Bone marrow (tissue), 2 donors: Measurements from ENCODE around the gene DNAH9.

Experiments
- DNase-seq, 2 donors: peaks; one replicate each; lab custom pipeline; 2025; lab: John Stamatoyannopoulos, UW

DNAH9 gene

DNA sequence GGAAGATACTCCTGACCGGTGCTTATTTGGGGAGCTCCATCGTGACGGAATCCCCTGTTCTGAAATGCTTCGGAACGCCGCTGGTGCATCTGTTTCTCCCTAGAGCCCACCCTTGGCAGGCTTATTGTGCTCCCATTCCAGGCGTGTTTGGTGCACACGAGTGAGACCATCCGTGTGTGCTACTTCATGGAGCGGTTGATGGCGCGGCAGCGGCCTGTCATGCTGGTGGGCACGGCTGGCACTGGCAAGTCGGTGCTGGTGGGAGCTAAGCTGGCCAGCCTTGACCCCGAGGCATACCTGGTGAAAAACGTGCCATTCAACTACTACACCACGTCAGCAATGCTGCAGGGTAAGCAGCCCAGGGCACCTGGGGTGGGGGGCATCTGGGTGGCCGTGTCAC is 170.7 kb downstream of the DNAH9 start:
- DNase-seq: no peak

GRCh38 chr17:11772031-11772430 is 173.8 kb downstream of the DNAH9 start:
- DNase-seq: no peak

GRCh38 chr17:11779892-11780291 is 181.6 kb downstream of the DNAH9 start:
- no peak for DNase-seq

GRCh38 chr17:11780621-11781020 is 182.4 kb downstream of the DNAH9 start:
- DNase-seq: no peak

DNA sequence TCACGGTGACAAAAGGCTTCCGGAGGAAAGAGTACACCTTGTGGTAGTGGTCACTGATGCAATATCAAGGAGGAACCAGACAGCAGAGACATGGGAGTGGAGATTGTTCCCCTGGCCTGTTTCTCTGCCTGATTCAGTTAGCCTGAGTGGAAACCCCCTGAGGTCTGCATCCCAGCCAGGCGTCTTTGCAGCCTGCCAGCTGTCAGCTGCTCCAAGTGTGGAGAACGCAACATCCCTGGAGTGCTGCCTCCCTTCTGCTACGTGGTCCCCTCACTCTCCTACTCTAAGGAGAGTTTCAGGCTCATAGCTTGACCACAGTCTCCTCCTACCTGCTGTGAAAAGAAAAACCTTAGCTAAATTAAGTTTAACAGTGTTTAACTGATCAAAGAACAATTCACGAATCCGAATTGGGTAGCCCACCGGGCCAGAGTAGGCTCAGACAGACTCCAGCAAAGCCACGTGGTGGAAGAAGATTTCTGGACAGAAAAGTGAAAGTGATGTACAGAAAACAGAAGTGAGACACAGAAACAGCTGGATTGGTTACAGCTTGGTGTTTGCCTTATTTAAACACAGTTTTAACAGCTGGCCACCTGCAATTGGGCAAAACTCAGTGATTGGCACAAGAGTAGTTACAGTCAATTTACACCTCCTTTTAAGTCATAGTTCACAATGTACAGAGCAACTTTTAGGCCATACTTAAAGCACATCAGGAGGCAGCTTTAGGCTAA is 188.6 kb downstream of the DNAH9 start:
- DNase-seq: no peak

DNA sequence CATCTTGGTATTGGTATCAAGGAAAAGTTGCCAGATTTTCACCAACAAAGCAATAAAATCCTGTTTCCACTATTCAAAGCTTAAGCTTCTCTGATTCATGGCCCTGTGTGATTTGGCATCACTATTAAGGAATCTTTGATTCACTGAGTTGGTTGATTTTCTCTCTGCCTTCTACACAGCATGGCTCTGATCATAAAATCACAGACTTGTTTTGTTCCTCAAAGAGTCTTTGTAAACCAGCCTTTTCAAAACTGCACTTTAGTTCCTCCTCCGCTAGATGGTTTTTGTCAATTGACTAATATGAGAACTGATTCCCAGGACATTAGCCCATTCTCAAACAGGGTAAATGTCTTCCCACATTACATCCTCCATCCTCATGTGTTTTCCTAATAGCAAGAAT is 197.6 kb downstream of the DNAH9 start:
- no peak for DNase-seq

GRCh38 chr17:11797803-11798202 is 199.5 kb downstream of the DNAH9 start:
- no peak for DNase-seq

DNA sequence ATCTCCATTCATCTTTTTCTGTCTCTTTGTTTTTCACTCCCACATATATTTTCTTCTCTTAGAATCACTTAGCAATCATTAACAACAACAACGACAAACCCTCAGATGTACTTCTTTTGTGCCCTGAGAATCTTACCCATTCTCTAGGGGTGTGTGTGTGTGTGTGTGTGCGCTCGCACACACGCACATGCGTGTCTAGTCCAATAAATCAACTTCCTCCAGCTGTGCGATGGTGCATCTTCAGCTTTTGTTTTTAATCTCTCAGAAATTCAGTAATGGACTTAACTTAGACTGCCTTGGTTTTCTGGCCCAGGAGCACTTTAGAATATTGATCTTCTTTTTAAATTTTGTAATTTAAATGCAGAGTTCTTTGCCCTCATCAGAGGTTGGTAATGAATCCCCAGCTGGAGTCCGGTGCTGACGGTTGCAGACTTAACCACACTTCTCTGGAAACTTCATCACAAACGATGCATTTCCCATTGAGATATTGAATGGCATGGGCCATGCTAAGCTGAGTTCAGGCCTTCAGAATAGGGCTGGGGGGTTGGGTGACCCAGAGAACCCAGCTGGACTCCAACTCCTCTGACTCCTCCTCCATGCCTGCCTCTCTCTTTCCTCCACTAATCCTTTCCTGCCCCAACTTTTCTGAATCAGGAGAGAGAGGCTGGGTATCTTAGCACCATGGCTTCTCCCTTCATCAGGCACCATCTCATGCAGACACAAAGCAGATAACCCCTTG is 205.1 kb downstream of the DNAH9 start:
- no peak for DNase-seq

DNA sequence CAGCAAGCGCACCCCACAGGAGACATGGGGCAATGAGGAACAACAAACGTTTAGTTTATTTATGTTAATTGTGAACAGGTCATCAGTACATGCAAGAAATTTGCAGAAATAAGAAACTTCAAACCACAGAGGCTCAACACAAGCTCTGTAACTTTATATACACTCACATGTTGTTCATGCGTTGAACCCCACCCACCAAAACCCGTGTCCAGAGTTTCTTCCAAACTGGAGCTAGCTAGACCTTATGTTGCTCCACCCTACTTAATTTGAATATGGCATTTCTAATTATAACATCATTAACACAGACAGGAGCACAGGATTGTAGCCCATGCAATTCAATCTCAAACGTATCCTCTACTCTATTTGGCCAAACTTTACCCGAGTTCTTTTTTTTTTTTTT is 206.9 kb downstream of the DNAH9 start:
- no peak for DNase-seq

DNA sequence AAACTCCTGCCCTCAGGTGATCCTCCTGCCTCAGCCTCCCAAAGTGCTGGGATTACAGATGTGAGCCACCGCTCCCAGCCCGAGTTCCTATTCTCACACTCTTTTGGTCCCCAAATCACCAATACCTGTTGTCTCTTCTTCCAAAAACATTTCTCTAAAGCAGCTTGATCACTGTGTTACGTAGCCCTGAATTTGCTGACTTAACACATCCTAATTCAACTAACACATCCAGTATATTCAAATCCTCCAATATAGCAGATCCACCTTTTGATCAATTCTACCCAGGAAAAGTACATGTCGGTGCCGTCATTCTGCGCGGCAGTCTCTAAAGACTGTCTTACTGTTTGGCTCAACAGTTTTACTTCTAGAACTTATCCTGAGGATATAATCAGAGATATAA is 207.7 kb downstream of the DNAH9 start:
- no peak for DNase-seq

- no peak for DNase-seq
These were observed 209.3 kb downstream of the DNAH9 start for GRCh38 chr17:11807606-11808005.

GRCh38 chr17:11813278-11813677 is 215.0 kb downstream of the DNAH9 start:
- DNase-seq: no peak

GRCh38 chr17:11813871-11814270 is 215.6 kb downstream of the DNAH9 start:
- no peak for DNase-seq

GRCh38 chr17:11814655-11815262 is 216.5 kb downstream of the DNAH9 start:
- DNase-seq: no peak

GRCh38 chr17:11816409-11816808 is 218.1 kb downstream of the DNAH9 start:
- no peak for DNase-seq

DNA sequence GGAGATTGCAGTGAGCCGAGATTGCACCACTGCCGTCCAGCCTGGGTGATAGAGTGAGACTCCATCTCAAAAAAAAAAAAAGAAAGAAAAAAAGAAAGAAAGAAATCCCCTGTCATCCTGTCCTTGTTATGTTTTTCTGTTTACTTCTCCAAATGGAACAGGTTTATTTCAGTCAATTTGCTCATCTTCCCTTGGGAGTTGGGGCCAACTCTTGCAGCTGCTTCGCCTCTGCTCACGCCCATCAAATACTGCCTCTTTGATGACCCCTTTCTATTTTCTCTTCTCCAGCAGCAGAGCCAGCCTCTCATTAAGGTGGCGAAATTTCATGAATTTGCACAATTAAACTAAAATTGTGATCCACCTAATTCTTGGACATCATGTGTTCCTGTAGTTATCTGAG is 225.6 kb downstream of the DNAH9 start:
- DNase-seq: no peak

- no peak for DNase-seq
These were observed 227.4 kb downstream of the DNAH9 start for GRCh38 chr17:11825572-11826209.

- DNase-seq: no peak
These were observed 234.3 kb downstream of the DNAH9 start for GRCh38 chr17:11832401-11833137.

DNA sequence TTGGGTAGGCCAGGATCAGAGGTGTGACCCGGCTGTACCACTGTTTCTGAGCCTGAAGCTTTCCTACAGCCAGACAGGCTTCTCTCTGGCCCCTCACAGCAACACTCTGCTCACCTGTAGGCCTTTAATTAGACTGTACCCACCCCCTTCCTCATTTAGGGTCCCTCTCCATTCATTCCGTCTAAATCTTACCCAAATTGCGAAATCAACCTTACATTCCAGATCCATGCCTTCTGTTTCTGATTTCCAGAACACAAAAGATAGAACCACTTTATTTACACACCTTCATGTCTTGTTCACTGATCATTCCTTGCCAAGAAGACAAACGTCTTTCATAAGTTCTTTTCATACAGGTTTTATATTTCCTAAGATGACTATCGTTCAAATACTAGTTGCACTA is 238.2 kb downstream of the DNAH9 start:
- no peak for DNase-seq

GRCh38 chr17:11840052-11840451 is 241.8 kb downstream of the DNAH9 start:
- DNase-seq: no peak

DNA sequence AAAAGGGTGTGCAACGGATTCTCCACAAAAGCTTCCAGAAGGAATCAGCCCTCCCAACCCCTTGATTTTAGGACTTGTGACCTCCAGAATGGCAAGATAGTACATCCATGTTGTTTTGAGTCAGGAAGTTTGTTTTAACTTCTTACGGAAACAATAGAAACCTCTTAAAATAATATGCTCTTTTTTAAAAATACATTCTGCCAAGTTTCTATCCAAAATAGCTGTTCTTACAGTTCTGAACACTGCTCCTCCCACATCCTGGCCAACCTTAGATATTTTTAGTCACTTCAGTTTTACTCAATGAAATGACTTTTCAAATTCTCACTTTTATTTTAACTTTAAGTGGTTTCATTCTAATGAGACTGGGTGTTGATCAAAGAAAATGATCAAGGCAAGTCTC is 242.6 kb downstream of the DNAH9 start:
- no peak for DNase-seq

DNA sequence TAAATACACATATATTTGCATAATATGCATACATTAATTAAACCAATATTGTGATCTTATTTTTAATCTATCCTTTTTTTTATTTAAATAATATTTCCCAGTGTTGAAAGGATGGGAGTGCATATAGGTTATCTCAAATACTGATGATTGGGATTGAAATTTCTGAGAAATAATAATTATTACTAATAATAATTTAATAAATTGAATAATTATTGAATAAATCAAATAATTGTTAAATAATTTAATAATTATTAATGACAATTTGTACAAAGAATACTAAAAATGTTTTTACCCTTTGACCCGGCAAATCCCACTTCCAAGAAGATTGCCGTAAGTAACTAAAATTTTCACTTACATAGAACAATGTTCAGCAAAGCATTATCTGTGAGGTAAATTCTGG is 250.1 kb downstream of the DNAH9 start:
- no peak for DNase-seq
